K562 (cell line): ENCODE results near the gene CERS6. TPM values are rescaled to one million over a fixed set of nuclear protein-coding genes. Genes with fewer than 3 reads are reported as not detected.
A peak's percentile ranks its signal among the peaks of the same experiment; 100 is the strongest.

Experiments
- BRD4 ChIP-seq: fragments of 200-600 bp; sonication (generic); IDR thresholded peaks from 2 replicates; pipeline ENCODE4 v1.6.1; 2017; ENCODE audit warnings: inconsistent platforms
- CCAR2 ChIP-seq: fragments of 200-400 bp; formaldehyde crosslinking; IDR thresholded peaks from 2 replicates; pipeline ENCODE4 v1.6.1; 2017; ENCODE audit warnings: mild to moderate bottlenecking, low read depth, low read length
- CHD7 ChIP-seq: fragments of 200-600 bp; sonication (generic); IDR thresholded peaks from one replicate; pipeline ENCODE4 v1.6.1; 2012; ENCODE audit warnings: mild to moderate bottlenecking, low read depth, low read length, inconsistent platforms
- ESRRA ChIP-seq: fragments of 450-650 bp; IDR thresholded peaks from 2 replicates; pipeline ENCODE4 v1.6.1; 2014; ENCODE audit warnings: low read depth, mild to moderate bottlenecking, moderate library complexity, borderline replicate concordance
- HMBOX1 ChIP-seq: sonication (generic); IDR thresholded peaks from 2 replicates; pipeline ENCODE4 v1.6.1; 2016
- KLF1 ChIP-seq: fragments of 450-650 bp; IDR thresholded peaks from 2 replicates; pipeline ENCODE4 v1.6.1; 2016; ENCODE audit warnings: missing genetic modification characterization, missing compliant biosample characterization
- MCM2 ChIP-seq: fragments of 450-650 bp; IDR thresholded peaks from 2 replicates; pipeline ENCODE4 v1.6.1; 2017; ENCODE audit warnings: low read depth, mild to moderate bottlenecking
- NFE2 ChIP-seq: IDR thresholded peaks from 2 replicates; pipeline ENCODE4 v1.6.1; 2014; ENCODE audit warnings: antibody characterized with exemption, low read depth
- PRMT5 ChIP-seq: sonication (generic); formaldehyde crosslinking; IDR thresholded peaks from 2 replicates; pipeline ENCODE4 v1.5.0; 2020; ENCODE audit warnings: missing genetic modification reagents
- RUNX1 ChIP-seq: sonication (generic); IDR thresholded peaks from 2 replicates; pipeline ENCODE4 v1.6.1; 2016; ENCODE audit warnings: antibody characterized with exemption, low read depth
- SAFB2 ChIP-seq: fragments of 200-400 bp; formaldehyde crosslinking; IDR thresholded peaks from 2 replicates; pipeline ENCODE4 v1.6.1; 2018; ENCODE audit warnings: borderline replicate concordance, low read length, low read depth, moderate library complexity; ENCODE audit not compliant: severe bottlenecking
- SMARCB1 ChIP-seq: IDR thresholded peaks from 2 replicates; pipeline ENCODE4 v1.6.1; 2011; ENCODE audit warnings: improper control_type of control experiment, low read depth; ENCODE audit not compliant: insufficient read length
- TFAM ChIP-seq: fragments of 250-450 bp; sonication (Bioruptor Pico); conservative IDR thresholded peaks from 2 replicates; pipeline ENCODE4 v1.5.0; 2021; ENCODE audit warnings: mild to moderate bottlenecking, moderate library complexity
- ZNF655 ChIP-seq: fragments of 250-450 bp; sonication (Bioruptor Pico); IDR thresholded peaks from 2 replicates; pipeline ENCODE4 v1.5.0; 2021
- ZNF76 ChIP-seq: fragments of 250-450 bp; sonication (Bioruptor Pico); IDR thresholded peaks from 2 replicates; pipeline ENCODE4 v1.4.0; 2020; ENCODE audit warnings: mild to moderate bottlenecking, moderate library complexity, borderline replicate concordance
- polyA plus RNA-seq, 8 experiments: library from polyadenylated mRNA; depleted of rRNA in 4 of 8; stranded (reverse) in 5 of 8; unstranded in 3 of 8; fragments of >200 nt; fragmentation: Nextera tagmentation in 2 of 8; fragmentation: Illumina TruSeq in 1 of 8; extraction: Ambion mirVana in 2 of 8; extraction: Trizol in 1 of 8; gene quantifications; 2 replicates each; pipeline versions ENCODE4 v1.2.1 to v1.2.3, GENCODE V29; 2011 to 2014; ENCODE audit warnings: inconsistent platforms in 1 of 8, missing spikeins in 1 of 8
- total RNA-seq, 7 experiments: library from RNA; depleted of rRNA in 6 of 7; stranded (reverse); fragments of >200 nt in 6 of 7; fragmentation: Illumina TruSeq in 2 of 7; extraction: Trizol in 2 of 7; gene quantifications; 2 replicates each; pipeline versions ENCODE4 v1.2.1 to v1.2.3, GENCODE V29; 2011 to 2021; ENCODE audit warnings: low replicate concordance in 1 of 7

The CERS6 gene
- total and polyA plus RNA-seq, 9 of the 15 experiments (the other 6 are each of a cell fraction or from before 2014, with no cell fraction given) = 1.6 to 13.6 (median 11.4) TPM

- TF ChIP-seq CHD7 = no peak
- TF ChIP-seq NFE2 = peak; percentile 60
- TF ChIP-seq RUNX1 = peak; percentile 90; the same call in 1 of the 2 replicates
- TF ChIP-seq BRD4 = no peak
- TF ChIP-seq CCAR2 = no peak
- no peak for TF ChIP-seq KLF1 (tag)
- no peak for TF ChIP-seq ZNF655
- TF ChIP-seq HMBOX1 = peak; percentile 75
- TF ChIP-seq SAFB2 = no peak
- no peak for TF ChIP-seq TFAM (CRISPR knock-in tag)
- TF ChIP-seq MCM2 = no peak
- no peak for TF ChIP-seq PRMT5 (CRISPR knock-in tag)
- no peak for TF ChIP-seq ZNF76 (CRISPR knock-in tag)
- peak; percentile 72; the same call in 1 of the 2 replicates for TF ChIP-seq ESRRA
- TF ChIP-seq SMARCB1 = peak; percentile 75
Measured at GRCh38 chr2:168773719-168774521, 317.8 kb downstream of the CERS6 start (continued).
